ENCODE measurements around the gene ARHGEF19.

DNA sequence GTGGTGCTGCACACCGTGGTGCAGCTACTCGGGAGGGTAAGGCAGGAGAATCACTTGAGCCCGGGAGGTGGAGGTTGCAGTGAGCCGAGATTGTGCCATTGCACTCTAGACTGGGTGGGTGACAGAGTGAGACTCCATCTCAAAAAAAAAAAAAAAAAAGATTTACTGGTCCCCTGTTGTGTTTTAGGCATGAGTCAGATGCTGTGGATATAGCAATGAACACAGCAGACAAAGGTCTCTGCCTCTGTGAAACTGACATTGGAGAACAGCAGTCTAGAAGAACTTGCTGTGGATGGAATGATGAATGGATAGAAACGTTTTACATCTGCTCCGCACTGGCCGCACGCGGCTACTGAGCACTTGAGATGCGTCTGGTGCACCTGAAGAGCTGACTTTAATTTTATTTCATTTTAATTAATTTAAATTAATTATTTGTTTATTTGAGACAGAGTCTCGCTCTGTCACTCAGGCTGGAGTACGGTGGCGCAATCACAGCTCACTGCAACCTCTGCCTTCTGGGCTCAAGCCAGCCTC is 32.1 kb downstream of the ARHGEF19 start:
- TF ChIP-seq, protein P1, sequence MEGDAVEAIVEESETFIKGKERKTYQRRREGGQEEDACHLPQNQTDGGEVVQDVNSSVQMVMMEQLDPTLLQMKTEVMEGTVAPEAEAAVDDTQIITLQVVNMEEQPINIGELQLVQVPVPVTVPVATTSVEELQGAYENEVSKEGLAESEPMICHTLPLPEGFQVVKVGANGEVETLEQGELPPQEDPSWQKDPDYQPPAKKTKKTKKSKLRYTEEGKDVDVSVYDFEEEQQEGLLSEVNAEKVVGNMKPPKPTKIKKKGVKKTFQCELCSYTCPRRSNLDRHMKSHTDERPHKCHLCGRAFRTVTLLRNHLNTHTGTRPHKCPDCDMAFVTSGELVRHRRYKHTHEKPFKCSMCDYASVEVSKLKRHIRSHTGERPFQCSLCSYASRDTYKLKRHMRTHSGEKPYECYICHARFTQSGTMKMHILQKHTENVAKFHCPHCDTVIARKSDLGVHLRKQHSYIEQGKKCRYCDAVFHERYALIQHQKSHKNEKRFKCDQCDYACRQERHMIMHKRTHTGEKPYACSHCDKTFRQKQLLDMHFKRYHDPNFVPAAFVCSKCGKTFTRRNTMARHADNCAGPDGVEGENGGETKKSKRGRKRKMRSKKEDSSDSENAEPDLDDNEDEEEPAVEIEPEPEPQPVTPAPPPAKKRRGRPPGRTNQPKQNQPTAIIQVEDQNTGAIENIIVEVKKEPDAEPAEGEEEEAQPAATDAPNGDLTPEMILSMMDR (IDR thresholded peaks at IDR 0.05), result no peak
- TF ChIP-seq POLR2A (IDR thresholded peaks at IDR 0.05), result no peak

Data from testis (tissue), 2 donors.